HCT116 (cell line): ENCODE results near the gene USF2.

Experiments
- EGR1 ChIP-seq: IDR thresholded peaks from 2 replicates; pipeline ENCODE4 v1.6.1; 2012; ENCODE audit warnings: low read depth
- ELF1 ChIP-seq: IDR thresholded peaks from 2 replicates; pipeline ENCODE4 v1.6.1; 2012; ENCODE audit warnings: low read depth, borderline replicate concordance
- EZH2 ChIP-seq: fragments of 200-600 bp; sonication (generic); IDR thresholded peaks from 2 replicates; pipeline ENCODE4 v1.6.1; 2017; ENCODE audit warnings: antibody characterized with exemption, mixed run types
- POLR2A ChIP-seq: IDR thresholded peaks from 2 replicates; pipeline ENCODE4 v1.7.0; 2011; ENCODE audit warnings: borderline replicate concordance; ENCODE audit not compliant: insufficient read depth, insufficient read length; ENCODE audit errors: extremely low read depth
- TCF7L2 ChIP-seq: IDR thresholded peaks from 2 replicates; pipeline ENCODE4 v1.7.0; 2011; ENCODE audit warnings: borderline replicate concordance, inconsistent platforms; ENCODE audit not compliant: insufficient read depth, insufficient read length; ENCODE audit errors: extremely low read depth
- TF ChIP-seq, protein P1 (sequence below), 3 experiments: fragments of 200-600 bp in 1 of 3; sonication (generic) in 1 of 3; IDR thresholded peaks in 2 of 3; conservative IDR thresholded peaks in 1 of 3; 2 replicates each; pipeline ENCODE4 v1.5.1; 2012 to 2017; ENCODE audit warnings: low read depth in 2 of 3, low read length in 2 of 3, antibody characterized with exemption in 1 of 3, borderline replicate concordance in 1 of 3, control low read depth in 1 of 3, mild to moderate bottlenecking in 1 of 3, mixed read lengths in 1 of 3, mixed run types in 1 of 3, moderate library complexity in 1 of 3; ENCODE audit not compliant: insufficient read depth in 1 of 3
- TF ChIP-seq, protein P2 (sequence below): IDR thresholded peaks from 2 replicates; pipeline ENCODE4 v1.6.1; 2012
- TF ChIP-seq, protein P3 (sequence below): IDR thresholded peaks from 2 replicates; pipeline ENCODE4 v1.6.1; 2012; ENCODE audit warnings: low read depth
- TF ChIP-seq, protein P4 (sequence below): IDR thresholded peaks from 2 replicates; pipeline ENCODE4 v1.6.1; 2011; ENCODE audit warnings: mild to moderate bottlenecking, low read length, moderate library complexity; ENCODE audit not compliant: insufficient replicate concordance; ENCODE audit errors: extremely low read depth

DNA sequence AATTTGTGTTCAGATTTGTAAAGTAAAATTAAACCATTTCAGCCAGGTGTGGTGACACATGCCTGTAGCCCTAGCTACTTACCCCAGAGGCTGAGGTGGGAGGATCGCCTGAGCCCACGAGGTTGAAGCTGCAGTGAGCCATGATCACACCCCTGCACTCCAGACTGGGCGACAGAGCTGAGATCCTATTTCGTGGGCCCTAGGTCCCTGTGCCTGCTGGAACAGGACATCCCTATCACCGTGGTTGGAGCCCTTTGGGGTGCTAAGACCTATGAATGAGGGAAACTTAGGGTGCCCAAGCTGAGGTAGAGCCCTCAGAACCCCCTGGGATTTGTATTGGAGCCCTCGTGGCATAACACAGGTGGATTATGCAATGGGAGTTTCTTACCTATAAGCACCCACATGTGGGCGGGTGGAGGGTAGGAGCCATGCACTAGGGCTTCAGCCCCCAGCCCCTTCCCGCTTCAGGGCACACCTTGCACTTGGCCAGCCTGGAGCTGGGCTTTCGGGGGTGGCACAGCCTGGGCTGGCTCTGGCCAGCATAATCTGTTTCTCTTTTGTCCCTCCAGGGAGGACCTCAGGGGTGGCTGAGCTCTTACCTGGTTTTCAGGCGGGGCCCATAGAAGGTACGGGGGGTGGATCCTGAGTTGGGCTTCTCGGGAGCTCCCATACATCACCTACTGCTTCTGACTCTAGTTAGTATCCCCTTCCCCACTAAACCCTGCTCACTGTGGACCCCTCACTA lies 7.2 kb upstream of the USF2 start:
- TF ChIP-seq, protein P1, sequence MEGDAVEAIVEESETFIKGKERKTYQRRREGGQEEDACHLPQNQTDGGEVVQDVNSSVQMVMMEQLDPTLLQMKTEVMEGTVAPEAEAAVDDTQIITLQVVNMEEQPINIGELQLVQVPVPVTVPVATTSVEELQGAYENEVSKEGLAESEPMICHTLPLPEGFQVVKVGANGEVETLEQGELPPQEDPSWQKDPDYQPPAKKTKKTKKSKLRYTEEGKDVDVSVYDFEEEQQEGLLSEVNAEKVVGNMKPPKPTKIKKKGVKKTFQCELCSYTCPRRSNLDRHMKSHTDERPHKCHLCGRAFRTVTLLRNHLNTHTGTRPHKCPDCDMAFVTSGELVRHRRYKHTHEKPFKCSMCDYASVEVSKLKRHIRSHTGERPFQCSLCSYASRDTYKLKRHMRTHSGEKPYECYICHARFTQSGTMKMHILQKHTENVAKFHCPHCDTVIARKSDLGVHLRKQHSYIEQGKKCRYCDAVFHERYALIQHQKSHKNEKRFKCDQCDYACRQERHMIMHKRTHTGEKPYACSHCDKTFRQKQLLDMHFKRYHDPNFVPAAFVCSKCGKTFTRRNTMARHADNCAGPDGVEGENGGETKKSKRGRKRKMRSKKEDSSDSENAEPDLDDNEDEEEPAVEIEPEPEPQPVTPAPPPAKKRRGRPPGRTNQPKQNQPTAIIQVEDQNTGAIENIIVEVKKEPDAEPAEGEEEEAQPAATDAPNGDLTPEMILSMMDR (IDR thresholded peaks at IDR 0.05 in 2 of 3, conservative IDR thresholded peaks at IDR 0.05 in 1 of 3; ENCODE audit: borderline replicate concordance in 1 of 3, insufficient read depth in 1 of 3, low read depth in 2 of 3, low read length in 2 of 3): no peak
- no peak for TF ChIP-seq POLR2A
- TF ChIP-seq, protein P2, sequence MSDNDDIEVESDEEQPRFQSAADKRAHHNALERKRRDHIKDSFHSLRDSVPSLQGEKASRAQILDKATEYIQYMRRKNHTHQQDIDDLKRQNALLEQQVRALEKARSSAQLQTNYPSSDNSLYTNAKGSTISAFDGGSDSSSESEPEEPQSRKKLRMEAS: no peak
- no peak for TF ChIP-seq EZH2
- TF ChIP-seq, protein P3, sequence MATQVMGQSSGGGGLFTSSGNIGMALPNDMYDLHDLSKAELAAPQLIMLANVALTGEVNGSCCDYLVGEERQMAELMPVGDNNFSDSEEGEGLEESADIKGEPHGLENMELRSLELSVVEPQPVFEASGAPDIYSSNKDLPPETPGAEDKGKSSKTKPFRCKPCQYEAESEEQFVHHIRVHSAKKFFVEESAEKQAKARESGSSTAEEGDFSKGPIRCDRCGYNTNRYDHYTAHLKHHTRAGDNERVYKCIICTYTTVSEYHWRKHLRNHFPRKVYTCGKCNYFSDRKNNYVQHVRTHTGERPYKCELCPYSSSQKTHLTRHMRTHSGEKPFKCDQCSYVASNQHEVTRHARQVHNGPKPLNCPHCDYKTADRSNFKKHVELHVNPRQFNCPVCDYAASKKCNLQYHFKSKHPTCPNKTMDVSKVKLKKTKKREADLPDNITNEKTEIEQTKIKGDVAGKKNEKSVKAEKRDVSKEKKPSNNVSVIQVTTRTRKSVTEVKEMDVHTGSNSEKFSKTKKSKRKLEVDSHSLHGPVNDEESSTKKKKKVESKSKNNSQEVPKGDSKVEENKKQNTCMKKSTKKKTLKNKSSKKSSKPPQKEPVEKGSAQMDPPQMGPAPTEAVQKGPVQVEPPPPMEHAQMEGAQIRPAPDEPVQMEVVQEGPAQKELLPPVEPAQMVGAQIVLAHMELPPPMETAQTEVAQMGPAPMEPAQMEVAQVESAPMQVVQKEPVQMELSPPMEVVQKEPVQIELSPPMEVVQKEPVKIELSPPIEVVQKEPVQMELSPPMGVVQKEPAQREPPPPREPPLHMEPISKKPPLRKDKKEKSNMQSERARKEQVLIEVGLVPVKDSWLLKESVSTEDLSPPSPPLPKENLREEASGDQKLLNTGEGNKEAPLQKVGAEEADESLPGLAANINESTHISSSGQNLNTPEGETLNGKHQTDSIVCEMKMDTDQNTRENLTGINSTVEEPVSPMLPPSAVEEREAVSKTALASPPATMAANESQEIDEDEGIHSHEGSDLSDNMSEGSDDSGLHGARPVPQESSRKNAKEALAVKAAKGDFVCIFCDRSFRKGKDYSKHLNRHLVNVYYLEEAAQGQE: no peak
- TF ChIP-seq TCF7L2: no peak
- TF ChIP-seq, protein P4, sequence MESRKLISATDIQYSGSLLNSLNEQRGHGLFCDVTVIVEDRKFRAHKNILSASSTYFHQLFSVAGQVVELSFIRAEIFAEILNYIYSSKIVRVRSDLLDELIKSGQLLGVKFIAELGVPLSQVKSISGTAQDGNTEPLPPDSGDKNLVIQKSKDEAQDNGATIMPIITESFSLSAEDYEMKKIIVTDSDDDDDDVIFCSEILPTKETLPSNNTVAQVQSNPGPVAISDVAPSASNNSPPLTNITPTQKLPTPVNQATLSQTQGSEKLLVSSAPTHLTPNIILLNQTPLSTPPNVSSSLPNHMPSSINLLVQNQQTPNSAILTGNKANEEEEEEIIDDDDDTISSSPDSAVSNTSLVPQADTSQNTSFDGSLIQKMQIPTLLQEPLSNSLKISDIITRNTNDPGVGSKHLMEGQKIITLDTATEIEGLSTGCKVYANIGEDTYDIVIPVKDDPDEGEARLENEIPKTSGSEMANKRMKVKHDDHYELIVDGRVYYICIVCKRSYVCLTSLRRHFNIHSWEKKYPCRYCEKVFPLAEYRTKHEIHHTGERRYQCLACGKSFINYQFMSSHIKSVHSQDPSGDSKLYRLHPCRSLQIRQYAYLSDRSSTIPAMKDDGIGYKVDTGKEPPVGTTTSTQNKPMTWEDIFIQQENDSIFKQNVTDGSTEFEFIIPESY: no peak
- TF ChIP-seq EGR1: no peak
- no peak for TF ChIP-seq ELF1
